Ectodermal cell (in vitro differentiated cells): ENCODE measurements around the gene ARHGEF3.
"Not testable (repeated sequence)": the region's sequence is repeated elsewhere in the genome, so short reads cannot be mapped to it uniquely, and the experiment has no call there.

Experiments used
- H3K27ac ChIP-seq: 2 replicates; pipeline ENCODE4 v1.7.0; 2013; ENCODE audit warnings: mild to moderate bottlenecking, low read depth, low read length; ENCODE audit not compliant: insufficient read depth, poor library complexity, severe bottlenecking
- H3K27me3 ChIP-seq: 2 replicates; pipeline ENCODE4 v1.7.0; 2013; ENCODE audit warnings: mild to moderate bottlenecking, low read length; ENCODE audit not compliant: insufficient read depth, control insufficient read depth, poor library complexity, severe bottlenecking
- H3K36me3 ChIP-seq: one replicate; pipeline ENCODE4 v1.7.0; 2013; ENCODE audit warnings: low read length; ENCODE audit not compliant: control insufficient read depth, insufficient read depth
- H3K4me1 ChIP-seq: one replicate; pipeline ENCODE4 v1.7.0; 2013; ENCODE audit warnings: low read length; ENCODE audit not compliant: control insufficient read depth, insufficient read depth
- H3K4me3 ChIP-seq: 2 replicates; pipeline ENCODE4 v1.7.0; 2013; ENCODE audit warnings: low read depth, low read length, control low read depth; ENCODE audit not compliant: insufficient read depth
- H3K9me3 ChIP-seq: 2 replicates; pipeline ENCODE4 v1.7.0; 2013; ENCODE audit warnings: mild to moderate bottlenecking, low read length, moderate library complexity; ENCODE audit not compliant: control insufficient read depth
- WGBS, 2 experiments: methylation state at CpG; one replicate each; pipeline ENCODE4 v1.1.7; 2013; ENCODE audit warnings: missing lambda C conversion rate in 2 of 2; 5-methylcytosine and 5-hydroxymethylcytosine counted together

ARHGEF3 gene

GRCh38 chr3:56739036-56739435 is 62.7 kb downstream of the ARHGEF3 start:
- Histone ChIP-seq H3K27me3 (no peaks in the 10 kb centered on the region), H3K36me3 (no peaks in the 10 kb centered on the region), H3K4me3 (no peak overlapping the region), H3K9me3 (no peaks in the 10 kb centered on the region), H3K4me1 (no peaks in the 10 kb centered on the region), H3K27ac (no peak overlapping the region)
- 96 to 97% methylated on average over 4 to 5 of the region's 6 CpGs for WGBS, 2 experiments

GRCh38 chr3:56737006-56737405 is 64.7 kb downstream of the ARHGEF3 start:
- H3K9me3 ChIP-seq = no peaks in the 10 kb centered on the region
- H3K4me3 ChIP-seq = no peak overlapping the region
- no peaks in the 10 kb centered on the region for H3K36me3 ChIP-seq
- no peaks in the 10 kb centered on the region for H3K4me1 ChIP-seq
- H3K27me3 ChIP-seq = no peaks in the 10 kb centered on the region
- H3K27ac ChIP-seq = no peak overlapping the region
- 89 to 94% methylated on average over 10 of the region's 10 CpGs for WGBS, 2 experiments

GRCh38 chr3:56732109-56732508 is 69.6 kb downstream of the ARHGEF3 start:
- no peaks in the 10 kb centered on the region for H3K36me3 ChIP-seq
- WGBS, 2 experiments = 80 to 85% methylated on average over 8 of the region's 8 CpGs
- no peaks in the 10 kb centered on the region for H3K4me1 ChIP-seq
- no peaks in the 10 kb centered on the region for H3K27me3 ChIP-seq
- no peak overlapping the region for H3K4me3 ChIP-seq
- H3K9me3 ChIP-seq = no peaks in the 10 kb centered on the region
- H3K27ac ChIP-seq = no peak overlapping the region

GRCh38 chr3:56725175-56725574 is 76.6 kb downstream of the ARHGEF3 start:
- H3K27me3 ChIP-seq = no peaks in the 10 kb centered on the region
- WGBS, 2 experiments = 91 to 94% methylated on average over 3 of the region's 3 CpGs
- H3K4me1 ChIP-seq = no peaks in the 10 kb centered on the region
- H3K27ac ChIP-seq = no peak overlapping the region
- no peak overlapping the region for H3K4me3 ChIP-seq
- H3K9me3 ChIP-seq = no peaks in the 10 kb centered on the region
- no peaks in the 10 kb centered on the region for H3K36me3 ChIP-seq

- no peak overlapping the region for H3K4me3 ChIP-seq
Observed at GRCh38 chr3:56724676-56725075, 77.1 kb downstream of the ARHGEF3 start.

DNA sequence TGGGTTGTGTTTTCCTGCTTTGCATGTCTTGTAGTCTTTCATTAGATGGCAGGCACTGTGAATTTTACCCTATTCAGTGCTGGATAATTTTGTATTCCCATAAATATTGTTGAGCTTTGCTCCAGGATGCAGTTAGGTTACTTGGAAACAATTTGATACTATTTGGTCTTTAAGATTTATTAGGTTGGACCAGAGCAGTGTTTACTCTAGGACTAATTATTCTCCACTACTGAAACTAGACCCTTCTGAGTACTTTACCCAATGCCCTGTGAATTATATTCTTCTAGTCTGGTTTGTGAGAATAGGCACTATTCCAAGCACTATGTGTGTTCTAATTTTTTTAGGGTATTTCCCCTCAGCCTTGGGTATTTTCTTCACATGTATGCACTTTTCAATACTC is 80.9 kb downstream of the ARHGEF3 start:
- Histone ChIP-seq H3K9me3 (no peaks in the 10 kb centered on the region), H3K4me1 (no peaks in the 10 kb centered on the region), H3K27me3 (no peaks in the 10 kb centered on the region), H3K27ac (no peak overlapping the region), H3K4me3 (no peak overlapping the region), H3K36me3 (no peaks in the 10 kb centered on the region)

More at GRCh38 chr3:56724676-56725075, 77.1 kb downstream of the ARHGEF3 start:
- no peaks in the 10 kb centered on the region for H3K9me3 ChIP-seq
- no peaks in the 10 kb centered on the region for H3K27me3 ChIP-seq
- WGBS, 2 experiments = 90 to 95% methylated on average over 3 of the region's 3 CpGs
- no peak overlapping the region for H3K27ac ChIP-seq
- no peaks in the 10 kb centered on the region for H3K4me1 ChIP-seq
- H3K36me3 ChIP-seq = no peaks in the 10 kb centered on the region

DNA sequence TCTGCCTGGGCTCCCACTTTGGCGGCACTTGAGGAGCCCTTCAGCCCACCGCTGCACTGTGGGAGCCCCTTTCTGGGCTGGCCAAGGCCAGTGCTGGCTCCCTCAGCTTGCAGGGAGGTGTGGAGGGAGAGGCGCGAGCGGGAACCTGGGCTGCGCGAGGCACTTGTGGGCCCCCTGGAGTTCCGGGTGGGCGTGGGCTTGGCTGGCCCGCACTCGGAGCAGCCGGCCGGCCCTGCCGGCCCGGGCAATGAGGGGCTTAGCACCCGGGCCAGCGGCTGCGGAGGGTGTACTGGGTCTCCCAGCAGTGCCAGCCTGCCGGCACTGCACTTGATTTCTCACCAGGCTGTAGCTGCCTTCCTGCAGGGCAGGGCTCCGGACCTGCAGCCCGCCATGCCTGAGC is 82.9 kb downstream of the ARHGEF3 start:
- H3K27me3 ChIP-seq, H3K4me1 ChIP-seq, H3K4me3 ChIP-seq, H3K9me3 ChIP-seq, H3K36me3 ChIP-seq, H3K27ac ChIP-seq: not testable (repeated sequence)
- 96 to 97% methylated on average over 21 of the region's 21 CpGs for WGBS, 2 experiments

DNA sequence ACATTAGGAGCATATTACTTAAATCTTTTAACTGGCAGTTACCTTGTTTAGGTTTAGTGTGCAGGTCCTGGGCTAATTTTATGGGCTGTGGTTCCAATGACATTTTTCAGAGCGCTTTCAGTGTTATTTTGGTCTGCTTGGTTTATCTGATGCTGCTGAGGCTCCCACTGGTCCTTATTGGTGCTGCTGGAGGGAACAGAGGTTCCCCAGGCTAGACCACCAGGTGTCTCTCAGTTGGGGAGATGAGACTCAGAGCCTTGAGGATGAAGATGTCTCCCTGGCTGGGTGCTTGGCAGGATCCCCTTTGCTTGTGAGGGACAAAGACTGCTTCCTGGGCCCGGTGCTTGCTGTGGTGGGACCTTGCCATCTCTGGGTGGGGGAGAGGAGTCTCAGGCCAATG is 90.4 kb downstream of the ARHGEF3 start:
- Histone ChIP-seq H3K27me3 (no peaks in the 10 kb centered on the region), H3K9me3 (no peaks in the 10 kb centered on the region), H3K27ac (no peak overlapping the region), H3K4me1 (no peaks in the 10 kb centered on the region), H3K36me3 (no peaks in the 10 kb centered on the region), H3K4me3 (no peak overlapping the region)
- WGBS, 2 experiments = 95 to 98% methylated on average over 2 of the region's 2 CpGs

DNA sequence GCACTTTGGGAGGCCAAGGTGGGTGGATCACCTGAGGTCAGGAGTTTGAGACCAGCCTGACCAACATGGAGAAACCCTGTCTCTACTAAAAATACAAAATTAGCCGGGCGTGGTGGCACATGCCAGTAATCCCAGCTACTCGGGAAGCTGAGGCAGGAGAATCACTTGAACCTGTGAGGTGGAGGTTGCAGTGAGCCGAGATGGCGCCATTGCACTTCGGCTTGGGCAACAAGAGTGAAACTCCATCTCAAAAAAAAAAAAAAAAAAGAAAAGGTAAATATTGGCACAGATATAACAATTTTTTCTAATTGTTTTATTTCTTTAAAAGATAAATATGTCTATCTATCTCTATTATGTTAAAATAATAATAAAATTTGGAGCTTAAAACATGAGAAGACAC is 94.3 kb downstream of the ARHGEF3 start:
- 84 to 85% methylated on average over 4 to 5 of the region's 6 CpGs for WGBS, 2 experiments
- H3K36me3 ChIP-seq, H3K27me3 ChIP-seq, H3K9me3 ChIP-seq, H3K4me1 ChIP-seq, H3K4me3 ChIP-seq, H3K27ac ChIP-seq: not testable (repeated sequence)

DNA sequence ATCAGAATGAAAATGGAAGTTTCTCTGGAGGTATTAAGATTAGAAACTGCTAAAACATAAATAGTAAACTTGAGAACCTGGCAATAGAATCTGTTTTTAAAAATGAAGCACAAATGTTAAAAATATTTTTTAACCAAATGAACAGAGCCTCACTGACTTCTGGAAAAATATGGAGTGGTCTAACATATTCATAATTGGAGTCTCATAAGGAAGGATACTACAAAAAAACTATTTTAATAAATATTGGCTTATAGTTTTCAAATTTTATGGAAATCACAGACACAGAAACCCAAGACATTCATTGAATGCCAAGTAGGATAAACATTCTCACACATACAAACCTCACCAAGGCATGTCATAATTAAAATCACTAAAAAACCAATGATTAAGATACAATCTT is 95.1 kb downstream of the ARHGEF3 start:
- Histone ChIP-seq H3K4me1 (no peaks in the 10 kb centered on the region), H3K9me3 (no peaks in the 10 kb centered on the region), H3K4me3 (no peak overlapping the region), H3K36me3 (no peaks in the 10 kb centered on the region), H3K27me3 (no peaks in the 10 kb centered on the region), H3K27ac (no peak overlapping the region)

DNA sequence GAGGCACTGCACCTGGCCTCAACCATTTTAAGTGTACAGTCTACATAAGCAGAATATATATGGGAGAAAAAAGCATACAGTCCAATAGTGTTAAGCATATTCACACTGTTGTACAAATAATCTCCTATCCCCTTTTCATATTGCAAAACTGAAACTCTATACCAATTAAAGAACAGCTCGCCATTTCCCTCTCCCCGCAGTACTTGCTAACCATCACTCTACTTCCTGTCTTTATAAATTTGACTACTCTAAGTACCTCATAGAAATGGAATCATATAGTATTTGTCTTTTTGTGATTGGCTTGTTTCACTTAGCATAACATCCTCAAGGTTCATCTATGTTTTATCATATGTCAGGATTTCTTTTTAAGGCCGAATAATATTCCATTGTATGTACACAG is 97.0 kb downstream of the ARHGEF3 start:
- Histone ChIP-seq H3K36me3 (no peaks in the 10 kb centered on the region), H3K9me3 (no peaks in the 10 kb centered on the region), H3K4me1 (no peaks in the 10 kb centered on the region), H3K27me3 (no peaks in the 10 kb centered on the region), H3K27ac (no peak overlapping the region), H3K4me3 (no peak overlapping the region)
- 87 to 100% methylated on average over 2 of the region's 3 CpGs for WGBS, 2 experiments
